Small intestine (tissue), 7 donors: ENCODE measurements around the gene RAE1. TPM values are rescaled to one million over a fixed set of nuclear protein-coding genes. Genes with fewer than 3 reads are reported as not detected.

Experiments
- DNase-seq, 2 donors: peaks; one replicate each; pipeline versions ENCODE4 v3.0.0 to v3.0.0-alpha.2; 2013
- FAIRE-seq: peaks from 2 replicates; lab custom pipeline; 2012; peaks lifted over from hg19 to GRCh38; lab: Jason Lieb, UNC
- H3K27ac ChIP-seq, 3 donors: one replicate each; pipeline ENCODE4 v1.5.1; 2013; ENCODE audit warnings: low read length in 2 of 3, mild to moderate bottlenecking in 2 of 3, control low read depth in 1 of 3, inconsistent platforms in 1 of 3, low read depth in 1 of 3, moderate library complexity in 1 of 3
- H3K27me3 ChIP-seq, 3 donors: one replicate each; pipeline ENCODE4 v1.6.1; 2013; ENCODE audit warnings: low read length in 3 of 3, inconsistent platforms in 1 of 3; ENCODE audit not compliant: control insufficient read depth in 3 of 3, insufficient read depth in 3 of 3
- H3K36me3 ChIP-seq, 3 donors: one replicate each; pipeline ENCODE4 v1.6.1; 2013; ENCODE audit warnings: low read length in 3 of 3, inconsistent platforms in 1 of 3, low read depth in 1 of 3, mild to moderate bottlenecking in 1 of 3, moderate library complexity in 1 of 3; ENCODE audit not compliant: control insufficient read depth in 3 of 3, insufficient read depth in 2 of 3
- H3K4me1 ChIP-seq, 3 donors: one replicate each; pipeline ENCODE4 v1.6.1; 2013; ENCODE audit warnings: low read length in 2 of 3, inconsistent platforms in 1 of 3, low read depth in 1 of 3, mild to moderate bottlenecking in 1 of 3, moderate library complexity in 1 of 3; ENCODE audit not compliant: control insufficient read depth in 3 of 3, insufficient read depth in 2 of 3
- H3K4me3 ChIP-seq, 3 donors: one replicate each; pipeline ENCODE4 v1.5.1; 2013; ENCODE audit warnings: low read length in 3 of 3, control low read depth in 1 of 3, inconsistent platforms in 1 of 3, low read depth in 1 of 3, mild to moderate bottlenecking in 1 of 3, moderate library complexity in 1 of 3
- H3K9me3 ChIP-seq, 2 donors: one replicate each; pipeline ENCODE4 v1.6.1; 2013; ENCODE audit warnings: low read depth in 1 of 2, low read length in 1 of 2; ENCODE audit not compliant: control insufficient read depth in 2 of 2, insufficient read depth in 1 of 2
- WGBS, 3 donors: extraction: QIAGEN DNeasy Blood & Tissue Kit; methylation state at CpG; one replicate each; pipeline ENCODE4 v1.1.7; 2013; 5-methylcytosine and 5-hydroxymethylcytosine counted together
- polyA plus RNA-seq, 4 donors: library from polyadenylated mRNA; stranded (reverse) in 3 of 4; unstranded in 1 of 4; fragments of 200-250 nt in 3 of 4; fragments of 120-200 nt in 1 of 4; gene quantifications; one replicate each; pipeline versions ENCODE4 v1.2.1 to v1.2.3, GENCODE V29; 2013
- donor health status: healthy with polysubstance abuse.
- donor health status: control.
- donor health status: control.
- donor health status: Bipolar disorder and iron deficiency.
- donor health status: healthy.

The RAE1 gene
- polyA plus RNA-seq, 4 donors = 15.7 to 37.0 (median 18.6) TPM

DNA sequence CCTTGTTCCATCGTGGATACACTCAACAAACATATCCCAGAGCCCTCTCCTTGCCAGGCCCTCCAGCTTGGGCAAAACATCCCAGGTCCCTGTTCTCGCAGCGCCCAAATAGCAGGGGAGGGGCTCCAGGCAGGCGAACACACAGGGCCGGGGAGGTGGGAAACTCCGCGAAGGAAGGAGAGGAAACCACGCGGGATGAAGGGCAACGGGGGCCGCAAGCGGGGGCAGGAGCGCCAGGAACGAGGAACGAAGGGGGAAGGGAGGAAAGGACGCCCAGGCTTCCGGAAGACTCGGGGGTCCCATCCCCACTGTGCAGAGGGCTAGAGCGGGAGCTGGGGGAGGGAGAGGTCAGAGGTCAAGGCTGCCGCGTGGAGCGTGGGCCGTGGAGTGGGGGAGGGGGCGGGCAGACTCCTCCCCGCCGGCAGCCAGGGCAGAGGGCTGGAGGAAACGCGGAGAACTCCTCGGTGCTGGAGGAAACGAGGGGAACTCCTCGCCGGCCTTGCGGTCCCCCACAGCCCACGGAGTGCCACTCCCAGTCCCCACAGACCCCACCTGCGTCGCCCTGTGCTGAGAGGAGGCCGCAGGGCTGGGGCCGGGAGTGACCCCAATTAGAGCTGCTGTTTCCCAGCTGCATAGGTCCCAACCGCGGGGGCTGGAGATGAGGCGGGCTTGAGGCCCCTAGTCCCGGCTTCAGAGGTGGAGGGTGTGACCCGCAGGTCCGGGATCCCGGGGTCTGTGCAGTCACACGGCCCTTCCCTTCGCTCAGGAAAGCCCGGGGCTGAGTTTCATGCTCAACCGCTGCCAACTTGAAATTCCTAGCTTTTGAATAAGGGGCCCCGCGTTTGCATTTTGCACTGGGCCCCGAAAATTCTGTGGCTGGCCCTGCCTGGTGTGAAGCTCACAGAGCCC lies 38.9 kb downstream of the RAE1 start:
- peaks cover 0 to 8% (median 0%) of the 10 kb centered on the region in 3 donors for H3K4me1 ChIP-seq
- H3K36me3 ChIP-seq = peaks cover 0 to 23% (median 0%) of the 10 kb centered on the region in 3 donors
- DNase-seq = no peak
- no peaks in the 10 kb centered on the region for H3K27me3 ChIP-seq
- FAIRE-seq = no peak
- H3K27ac ChIP-seq = peak overlapping the region in 2 of 3 donors; percentile 45 to 52
- peak overlapping the region in 2 of 3 donors; percentile 44 to 45 for H3K4me3 ChIP-seq
- H3K9me3 ChIP-seq = no peaks in the 10 kb centered on the region
- WGBS, 3 donors = 32 to 60% (median 55%) methylated on average over 39 to 52 of the region's 52 CpGs

DNA sequence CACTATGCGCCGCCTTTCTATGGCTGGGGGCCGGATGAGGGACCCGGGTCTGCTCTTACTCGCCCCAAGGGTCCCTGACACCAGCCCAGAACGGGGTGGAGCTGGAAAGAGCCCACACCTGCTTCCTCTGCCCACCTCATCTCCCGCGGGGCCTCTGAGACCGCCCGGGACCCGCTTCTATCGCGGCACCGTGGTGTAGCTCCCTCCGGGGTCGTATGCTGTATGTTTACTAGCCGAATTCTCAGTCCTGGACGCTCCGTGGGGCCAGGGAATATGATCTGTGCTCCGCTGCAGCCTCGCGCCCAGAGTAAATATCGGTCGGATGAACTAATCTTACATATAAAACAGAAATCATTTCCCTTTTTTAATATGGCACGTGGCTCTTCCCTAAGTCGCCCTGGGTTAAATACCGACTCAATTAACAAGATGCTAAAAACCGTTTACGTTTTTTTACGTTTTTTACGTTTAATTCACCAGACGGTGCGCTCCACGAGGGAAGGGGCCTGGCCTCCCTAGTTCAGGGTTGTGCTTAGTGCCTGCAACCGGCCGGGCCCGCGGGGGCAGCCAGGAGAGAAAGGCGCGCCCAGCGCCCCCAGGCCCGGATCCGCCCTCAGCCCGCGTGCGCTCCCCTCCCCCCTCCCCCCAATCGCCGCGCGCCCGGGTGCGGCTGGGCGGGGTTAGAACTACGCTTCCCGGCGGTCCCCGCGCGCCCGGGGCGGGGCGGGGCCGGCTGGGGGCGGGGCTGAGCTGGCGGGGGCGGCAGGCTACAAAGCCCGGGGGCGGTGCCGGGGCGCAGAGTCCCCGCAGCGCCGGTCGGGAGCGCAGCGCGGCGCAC lies 39.8 kb downstream of the RAE1 start, which contains the start of gene RBM38:
TSS of gene RBM38 (plus strand) at position 793 of the 835 bp plus-strand sequence. CDS start 186 bp downstream, outside the sequence.
- DNase-seq (peak; percentile 70 to 80), FAIRE-seq (no peak)
- Histone ChIP-seq H3K36me3 (peaks cover 0 to 31% (median 0%) of the 10 kb centered on the region in 3 donors), H3K4me1 (peaks cover 0 to 8% (median 0%) of the 10 kb centered on the region in 3 donors), H3K27ac (peak within 1 kb of the TSS in 2 of 3 donors; percentile 43 to 82), H3K4me3 (peak within 1 kb of the TSS; percentile 56 to 93 (median 85)), H3K9me3 (no peaks in the 10 kb centered on the region), H3K27me3 (no peaks in the 10 kb centered on the region)
- 24 to 39% (median 34%) methylated on average over 50 to 78 of the region's 78 CpGs for WGBS, 3 donors

DNA sequence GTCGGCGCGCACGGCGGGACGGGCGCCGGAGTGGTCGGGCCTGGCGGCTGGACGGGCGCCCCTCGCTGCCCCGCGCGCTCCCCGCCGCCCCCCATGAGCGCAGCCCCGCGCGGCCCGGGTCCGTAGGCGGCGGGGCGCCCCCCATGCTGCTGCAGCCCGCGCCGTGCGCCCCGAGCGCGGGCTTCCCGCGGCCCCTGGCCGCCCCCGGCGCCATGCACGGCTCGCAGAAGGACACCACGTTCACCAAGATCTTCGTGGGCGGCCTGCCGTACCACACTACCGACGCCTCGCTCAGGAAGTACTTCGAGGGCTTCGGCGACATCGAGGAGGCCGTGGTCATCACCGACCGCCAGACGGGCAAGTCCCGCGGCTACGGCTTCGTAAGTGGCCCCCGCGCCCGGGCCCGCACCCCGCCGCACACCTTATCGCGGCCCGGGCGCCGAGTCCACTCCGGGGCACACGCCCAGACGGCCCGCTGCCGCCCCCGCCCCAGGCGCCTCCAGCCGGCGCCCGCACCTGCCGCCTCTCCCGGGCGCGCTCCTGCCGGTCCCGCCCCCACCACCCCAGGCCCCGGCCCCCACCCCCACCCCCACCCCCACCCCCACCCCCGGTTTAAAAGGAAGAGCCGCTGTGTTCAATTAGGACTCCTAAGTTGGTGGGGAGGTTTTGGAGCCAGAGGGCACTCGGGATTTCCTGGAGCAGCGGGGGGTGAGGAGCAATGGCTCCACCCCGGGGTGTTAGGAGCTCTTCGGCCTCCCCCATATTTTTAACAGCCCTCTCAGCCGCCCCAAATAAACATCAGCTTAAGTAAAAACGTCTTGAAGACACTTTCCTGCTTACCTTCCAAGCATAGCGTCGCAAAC lies 40.6 kb downstream of the RAE1 start:
- Histone ChIP-seq H3K9me3 (peaks cover 0 to 4% of the 10 kb centered on the region in 2 donors), H3K36me3 (peaks cover 0 to 39% (median 2%) of the 10 kb centered on the region in 3 donors), H3K27ac (peak overlapping the region in 2 of 3 donors; percentile 38 to 82), H3K4me3 (peak overlapping the region; percentile 56 to 93 (median 85)), H3K27me3 (no peaks in the 10 kb centered on the region), H3K4me1 (peaks cover 0 to 8% (median 0%) of the 10 kb centered on the region in 3 donors)
- DNase-seq (peak; percentile 45 to 70), FAIRE-seq (no peak)
- 0 to 2% (median 1%) methylated on average over 32 to 96 of the region's 98 CpGs for WGBS, 3 donors

DNA sequence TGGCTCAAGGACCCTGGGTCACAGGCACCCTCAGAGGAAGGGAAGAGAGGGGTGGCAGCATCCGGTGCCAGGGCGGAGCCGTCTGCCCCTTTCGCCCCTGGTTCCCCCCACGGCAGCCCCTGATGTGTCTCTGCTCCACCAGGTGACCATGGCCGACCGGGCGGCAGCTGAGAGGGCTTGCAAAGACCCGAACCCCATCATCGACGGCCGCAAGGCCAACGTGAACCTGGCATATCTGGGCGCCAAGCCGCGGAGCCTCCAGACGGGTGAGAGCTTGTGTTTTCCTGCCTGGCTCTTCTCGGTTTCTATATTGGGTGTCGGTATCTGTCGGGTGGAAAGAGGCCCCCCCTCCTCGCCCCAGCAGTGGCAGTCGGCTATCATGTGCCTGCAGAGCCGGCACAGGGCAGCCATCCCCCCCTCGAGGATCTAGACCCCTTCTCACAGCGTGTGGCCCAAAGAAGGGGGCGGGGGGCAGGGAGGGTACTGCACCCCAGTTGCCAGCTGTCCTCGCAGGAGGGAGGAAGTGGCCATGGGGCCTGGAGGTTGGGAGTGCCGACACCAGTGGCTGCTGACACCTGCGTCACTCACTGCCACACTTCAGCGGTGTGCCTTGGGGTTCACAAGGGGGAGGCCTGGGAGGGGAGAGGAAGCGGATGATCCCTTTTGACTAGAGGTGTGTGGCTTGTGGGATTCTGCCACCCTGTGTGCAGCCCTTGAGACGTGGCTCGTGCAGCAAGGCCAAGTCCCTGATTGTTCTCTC lies 41.6 kb downstream of the RAE1 start:
- Histone ChIP-seq H3K36me3 (peaks cover 0 to 49% (median 3%) of the 10 kb centered on the region in 3 donors), H3K9me3 (peaks cover 0 to 4% of the 10 kb centered on the region in 2 donors), H3K4me1 (peaks cover 0 to 8% (median 0%) of the 10 kb centered on the region in 3 donors), H3K4me3 (peak overlapping the region; percentile 47 to 93 (median 85)), H3K27me3 (no peaks in the 10 kb centered on the region), H3K27ac (peak overlapping the region in 2 of 3 donors; percentile 43 to 74)
- WGBS, 3 donors = 25 to 39% (median 38%) methylated on average over 33 of the region's 33 CpGs
- no peak for FAIRE-seq
- DNase-seq = peak; percentile 45 to 71

DNA sequence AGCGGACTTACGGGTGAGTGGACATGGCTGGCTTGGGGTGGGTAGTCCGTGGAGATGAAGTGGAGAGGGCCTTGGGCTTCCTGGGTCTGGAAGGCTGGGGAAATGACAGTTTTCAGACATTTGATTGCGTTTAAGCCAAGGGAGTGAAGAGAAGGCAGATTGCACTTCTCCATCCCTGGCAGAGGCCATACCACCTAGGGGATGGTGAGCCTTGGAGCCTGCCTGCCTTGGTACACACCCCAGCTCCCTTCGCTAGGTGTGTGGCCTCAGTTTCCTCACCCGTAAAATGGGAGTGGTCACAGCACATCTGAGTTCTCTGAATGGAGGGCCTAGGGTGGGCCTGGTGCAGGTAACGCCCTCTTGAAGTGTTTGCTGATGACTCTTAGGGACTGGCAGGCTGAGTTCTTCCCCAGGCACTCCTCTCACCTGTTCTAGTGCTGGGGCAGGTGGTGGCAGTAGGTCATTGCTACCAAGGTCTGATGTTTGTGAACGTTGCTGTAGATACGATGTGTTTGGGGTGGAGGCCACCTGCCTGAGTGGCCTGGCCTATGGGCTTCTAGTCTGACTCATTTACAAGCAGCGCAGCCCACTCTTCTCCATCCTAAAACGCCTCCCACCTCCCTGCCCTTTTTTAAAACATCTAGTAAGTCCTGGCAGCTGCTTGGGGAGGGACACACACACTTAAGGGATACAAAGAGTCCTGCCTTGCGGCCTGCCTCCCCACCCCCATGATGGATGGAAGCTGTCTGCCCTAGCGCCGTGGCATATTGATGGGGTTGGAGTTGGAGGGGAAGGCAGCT lies 42.5 kb downstream of the RAE1 start:
- DNase-seq (peak in 1 of 2 donors; percentile 16), FAIRE-seq (no peak)
- H3K4me3 ChIP-seq = no peak overlapping the region

DNA sequence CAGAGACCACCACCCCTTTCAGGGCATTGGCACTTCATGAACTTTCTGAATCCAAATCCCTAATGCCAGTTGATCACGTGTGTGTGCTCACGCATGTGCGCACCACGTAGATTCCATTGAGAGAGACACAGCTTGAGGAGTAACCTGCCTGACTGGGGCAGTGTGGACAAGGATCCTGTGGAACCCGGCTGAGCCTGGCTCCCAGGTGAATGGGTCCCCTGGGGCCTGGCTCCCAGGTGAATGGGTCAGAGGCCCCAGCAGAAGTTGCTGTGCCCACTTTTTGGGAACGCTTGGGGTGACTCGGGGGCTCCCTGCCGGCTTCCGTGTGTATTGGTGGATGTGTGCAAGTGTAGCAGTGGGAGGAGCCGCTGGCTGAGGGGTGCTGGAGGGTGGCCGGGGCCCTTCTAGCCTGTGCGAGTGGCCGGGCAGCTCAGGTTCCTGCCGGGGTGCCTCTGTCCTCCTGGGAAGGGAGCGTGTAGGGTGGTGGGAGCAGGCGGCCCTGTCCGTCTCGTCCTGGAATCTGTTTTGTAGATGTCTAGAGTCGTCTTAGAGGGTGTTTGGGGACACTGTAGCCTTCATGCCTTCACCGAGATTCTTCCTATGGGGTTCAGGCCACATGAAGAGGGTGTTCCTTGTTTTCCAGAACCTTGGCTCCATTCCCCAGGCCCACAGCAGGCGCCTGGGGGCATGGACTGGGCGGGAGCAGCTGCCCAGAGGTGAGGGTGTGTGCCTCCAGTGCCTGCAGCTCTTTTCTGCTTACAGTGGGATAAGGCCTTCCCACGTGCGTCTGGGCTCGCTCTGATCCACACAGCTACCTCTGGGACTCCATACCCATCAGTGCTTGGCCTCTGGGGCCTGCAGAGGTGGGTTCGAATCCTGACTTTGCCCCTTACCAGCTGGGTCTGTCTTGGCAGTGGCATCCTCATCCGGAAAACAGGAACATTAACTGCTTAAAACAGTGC lies 43.3 kb downstream of the RAE1 start:
- H3K36me3 ChIP-seq = peaks cover 0 to 64% (median 3%) of the 10 kb centered on the region in 3 donors

More for the DNA sequence above, 42.5 kb downstream of the RAE1 start:
- Histone ChIP-seq H3K27me3 (no peaks in the 10 kb centered on the region), H3K36me3 (peaks cover 0 to 55% (median 3%) of the 10 kb centered on the region in 3 donors), H3K27ac (peak overlapping the region in 1 of 3 donors; percentile 33), H3K9me3 (peaks cover 0 to 4% of the 10 kb centered on the region in 2 donors), H3K4me1 (peaks cover 0 to 8% (median 0%) of the 10 kb centered on the region in 3 donors)
- 79 to 82% (median 79%) methylated on average over 14 of the region's 14 CpGs for WGBS, 3 donors

More for the DNA sequence above, 43.3 kb downstream of the RAE1 start:
- no peak for FAIRE-seq
- H3K9me3 ChIP-seq = peaks cover 0 to 4% of the 10 kb centered on the region in 2 donors
- peaks cover 0 to 7% (median 3%) of the 10 kb centered on the region in 3 donors for H3K4me1 ChIP-seq
- DNase-seq = no peak
- no peak overlapping the region for H3K4me3 ChIP-seq
- no peak overlapping the region for H3K27ac ChIP-seq
- 86 to 89% (median 88%) methylated on average over 27 of the region's 27 CpGs for WGBS, 3 donors
- no peaks in the 10 kb centered on the region for H3K27me3 ChIP-seq
